GM19043 (cell line): ENCODE measurements around the gene TENT5A.
"Not testable (repeated sequence)": the region's sequence is repeated elsewhere in the genome, so short reads cannot be mapped to it uniquely, and the experiment has no call there.

ENCODE experiments used
- ATAC-seq: cut with Tn5 transposase; IDR thresholded peaks from one replicate; pipeline ENCODE4 v1.9.1; 2021; ENCODE audit warnings: low read depth; ENCODE audit not compliant: unreplicated experiment

The TENT5A gene

DNA sequence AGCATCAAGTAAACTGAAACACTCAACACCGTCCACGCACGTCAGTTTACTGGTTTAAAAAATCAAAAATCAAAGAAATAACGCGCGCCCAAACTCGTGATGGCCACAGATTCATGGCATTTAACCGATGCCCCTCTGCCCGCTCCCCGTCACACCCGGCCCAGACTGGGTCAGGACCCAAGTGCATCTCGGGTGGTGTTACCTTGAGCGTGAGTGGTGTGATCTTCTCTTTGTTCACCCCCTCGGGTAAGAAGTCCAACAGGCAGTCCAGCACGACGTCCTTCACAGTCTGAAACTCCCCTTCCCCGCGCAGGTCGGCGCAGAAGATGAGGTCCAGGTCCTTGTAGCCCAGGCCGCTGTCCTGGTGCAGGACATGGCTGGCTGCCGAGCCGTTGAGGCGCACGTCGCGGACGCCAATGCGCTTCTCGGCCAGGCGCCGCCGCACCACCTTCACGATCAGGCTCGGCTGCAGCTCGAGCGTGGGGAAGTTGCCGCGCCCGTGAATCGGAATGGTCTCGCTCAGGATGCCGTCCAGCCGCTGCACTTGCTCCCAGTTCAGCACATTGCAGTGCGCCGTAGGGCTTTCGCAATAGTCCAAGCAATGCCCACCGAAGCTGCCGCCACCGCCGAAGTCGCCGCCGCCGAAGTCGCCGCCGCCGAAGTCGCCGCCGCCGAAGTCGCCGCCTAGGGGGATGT, 945 bp downstream of the TENT5A start:
- no peak for ATAC-seq

DNA sequence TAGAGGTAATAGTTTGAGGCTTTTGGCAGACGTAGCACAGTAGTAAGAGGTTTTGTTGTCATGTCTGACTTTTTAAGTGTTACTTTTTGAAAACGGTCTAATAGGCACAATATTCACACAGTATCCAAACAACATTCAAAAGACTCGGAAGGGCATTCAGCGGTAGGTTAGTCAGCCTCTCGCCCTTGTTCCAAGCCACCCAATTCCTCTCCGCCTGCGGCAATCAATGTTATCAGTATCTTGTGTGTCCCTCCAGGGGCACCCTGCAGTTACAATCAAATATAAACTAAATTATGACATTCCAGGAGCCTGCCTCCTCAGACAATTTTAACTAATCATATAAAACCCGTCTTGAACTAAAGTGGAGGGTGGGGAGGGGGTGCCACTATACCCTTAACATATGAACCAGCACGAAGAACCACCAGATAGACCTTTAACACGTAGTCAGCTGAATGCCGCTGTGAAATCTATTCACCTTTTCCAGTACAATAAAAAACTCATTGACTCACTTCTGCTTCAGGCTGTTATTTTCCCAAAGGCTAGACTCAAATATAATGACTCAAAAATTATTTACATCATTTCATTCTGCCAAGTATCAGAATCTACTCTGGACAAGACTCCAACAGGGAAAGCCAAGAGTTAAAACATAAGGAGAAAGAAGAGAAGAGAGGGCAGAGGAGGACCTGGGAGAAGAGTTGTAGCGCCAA, 1.6 kb downstream of the TENT5A start:
- ATAC-seq, result no peak

DNA sequence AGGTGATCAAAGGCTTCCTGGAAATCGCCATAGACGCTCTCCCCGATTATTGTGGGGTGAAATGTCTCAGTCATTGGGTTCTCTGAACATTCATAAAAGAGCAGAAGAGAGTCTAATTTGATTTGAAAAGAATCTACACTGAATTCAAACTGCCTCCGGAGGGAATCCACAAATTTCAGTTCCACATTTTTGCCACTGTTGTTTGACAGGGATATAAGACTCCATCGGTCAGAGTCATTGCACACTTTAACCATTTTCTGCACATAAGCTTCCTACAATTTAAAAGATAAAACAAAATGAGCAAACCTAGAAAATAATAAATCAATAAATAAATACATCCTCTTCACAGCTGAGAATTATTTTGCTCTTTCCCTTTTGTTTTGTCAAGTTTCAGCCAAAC, 2.3 kb downstream of the TENT5A start:
- ATAC-seq, result no peak

DNA sequence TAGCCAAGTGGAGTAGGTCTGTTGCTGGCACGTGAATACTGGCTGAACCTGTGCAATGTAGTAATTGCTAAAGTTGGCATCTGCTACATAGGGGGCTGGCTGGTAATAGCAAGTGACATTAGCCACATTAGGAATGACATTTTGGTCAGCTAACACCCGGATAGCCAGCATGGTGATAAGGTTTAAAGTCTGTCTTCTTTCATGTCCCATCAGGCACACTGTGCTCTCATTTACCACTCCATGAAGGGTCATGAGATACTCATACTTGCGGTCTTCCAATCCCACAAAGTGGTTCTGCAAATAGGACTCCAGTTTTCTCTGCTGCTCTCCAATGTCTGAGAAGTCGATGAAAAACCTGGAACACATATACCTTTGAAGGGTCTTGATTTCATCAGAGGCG, 2.8 kb downstream of the TENT5A start:
- no peak for ATAC-seq

DNA sequence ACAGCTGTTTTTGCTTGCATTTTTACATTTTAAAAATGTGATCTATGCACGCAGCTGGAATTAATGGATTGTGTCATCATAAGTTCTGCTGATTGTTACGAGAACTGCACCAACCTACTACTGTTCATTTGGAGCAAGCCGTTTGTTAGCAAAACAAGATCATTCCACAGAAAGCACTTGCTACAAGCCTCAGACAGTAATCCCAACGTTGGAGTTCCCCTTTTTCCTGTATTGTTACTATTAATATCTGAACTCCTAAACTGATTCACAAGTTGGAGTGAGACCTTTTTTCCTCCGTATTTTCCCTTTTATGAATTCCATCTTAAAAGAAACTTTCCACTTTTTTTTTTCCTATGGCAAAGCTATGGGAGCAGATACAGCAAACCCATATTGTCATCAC, 3.5 kb downstream of the TENT5A start:
- ATAC-seq, result no peak

DNA sequence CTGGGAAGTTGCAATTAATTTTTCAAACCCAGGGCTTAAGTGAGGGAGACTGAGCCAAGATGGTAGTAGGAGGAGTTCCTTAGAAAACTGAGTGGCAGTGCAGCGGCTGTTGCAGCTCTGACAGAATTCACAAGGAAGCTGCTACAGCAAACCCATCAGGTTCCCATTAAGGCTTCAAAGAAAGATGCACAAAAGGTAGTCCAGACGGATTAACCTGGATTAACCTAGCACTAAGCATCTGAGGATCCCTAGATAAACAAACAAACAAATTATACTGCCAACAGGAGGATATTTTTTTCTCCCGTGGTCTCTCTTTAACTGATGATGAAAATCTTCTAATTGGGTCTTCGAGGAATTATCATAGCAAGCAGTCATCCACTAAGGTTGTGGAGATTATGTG, 5.2 kb downstream of the TENT5A start:
- ATAC-seq, result no peak

DNA sequence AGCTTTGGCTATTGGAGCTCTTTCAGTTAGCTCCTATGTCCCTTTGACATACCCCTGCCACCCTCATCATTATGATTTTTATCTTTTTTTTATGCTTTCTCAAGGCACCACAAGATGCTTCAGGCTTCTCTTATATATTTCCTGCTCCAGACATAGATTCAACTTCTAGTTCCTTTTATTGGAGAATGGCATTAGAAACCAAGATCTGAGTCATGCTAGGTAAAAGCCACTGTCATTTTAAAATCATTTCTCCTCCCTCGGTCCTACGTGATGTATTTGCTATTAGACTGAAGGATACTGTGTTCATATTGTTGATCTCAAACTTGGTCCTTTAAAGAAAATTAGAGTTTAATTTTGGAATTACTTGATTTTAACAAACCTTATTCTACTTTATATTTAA, 8.3 kb downstream of the TENT5A start:
- no peak for ATAC-seq

DNA sequence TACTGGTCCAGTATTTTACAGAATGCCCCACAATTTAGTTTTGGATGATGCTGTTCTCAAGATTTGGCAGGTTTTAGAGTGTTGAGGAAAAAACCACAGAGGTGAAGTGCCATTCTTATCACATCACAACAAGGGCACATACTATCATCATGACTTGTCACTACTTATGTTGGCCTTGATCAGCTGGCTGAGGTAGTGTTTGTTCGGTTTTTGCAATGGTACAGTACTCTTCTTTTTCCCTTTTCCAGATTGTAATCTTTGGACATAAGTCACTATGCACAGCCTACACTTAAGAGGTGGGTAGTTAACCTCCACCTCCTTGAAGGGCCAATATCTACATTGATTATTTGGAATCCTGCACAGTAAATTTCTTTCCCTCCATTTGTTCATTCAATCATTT, 8.8 kb downstream of the TENT5A start:
- ATAC-seq, result no peak

DNA sequence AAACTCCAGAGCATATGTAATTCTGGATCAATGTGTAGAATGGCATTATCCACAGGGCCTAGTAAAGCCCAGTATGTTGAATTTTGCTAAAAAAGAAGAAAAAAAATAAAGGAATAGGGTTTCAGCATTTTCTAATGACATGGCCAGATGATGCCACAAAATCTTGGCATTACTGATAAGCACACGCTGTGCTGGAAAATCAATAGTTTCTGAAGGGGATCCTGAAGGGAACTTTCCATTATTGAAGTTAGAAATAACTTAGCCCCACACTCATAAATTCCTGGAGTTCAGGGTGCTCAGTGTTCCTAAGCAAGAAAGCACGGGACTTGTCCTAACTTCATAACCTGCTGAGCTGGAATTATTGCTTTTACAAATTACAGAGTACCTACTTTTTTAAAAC, 10.8 kb downstream of the TENT5A start:
- no peak for ATAC-seq

DNA sequence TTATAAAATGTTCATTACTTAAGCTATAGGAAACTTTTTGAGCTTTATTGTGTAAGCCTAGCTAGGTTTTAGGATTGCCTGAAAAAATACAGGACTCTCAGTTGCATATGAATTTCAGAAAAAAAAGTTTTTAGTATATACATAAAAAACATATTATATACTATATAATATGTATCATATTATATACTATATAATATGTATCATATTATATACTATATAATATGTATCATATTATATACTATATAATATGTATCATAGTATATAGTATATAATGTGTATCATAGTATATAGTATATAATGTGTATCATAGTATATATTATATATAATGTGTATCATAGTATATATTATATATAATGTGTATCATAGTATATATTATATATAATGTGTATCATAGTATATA, 11.9 kb downstream of the TENT5A start:
- ATAC-seq, result not testable (repeated sequence)

DNA sequence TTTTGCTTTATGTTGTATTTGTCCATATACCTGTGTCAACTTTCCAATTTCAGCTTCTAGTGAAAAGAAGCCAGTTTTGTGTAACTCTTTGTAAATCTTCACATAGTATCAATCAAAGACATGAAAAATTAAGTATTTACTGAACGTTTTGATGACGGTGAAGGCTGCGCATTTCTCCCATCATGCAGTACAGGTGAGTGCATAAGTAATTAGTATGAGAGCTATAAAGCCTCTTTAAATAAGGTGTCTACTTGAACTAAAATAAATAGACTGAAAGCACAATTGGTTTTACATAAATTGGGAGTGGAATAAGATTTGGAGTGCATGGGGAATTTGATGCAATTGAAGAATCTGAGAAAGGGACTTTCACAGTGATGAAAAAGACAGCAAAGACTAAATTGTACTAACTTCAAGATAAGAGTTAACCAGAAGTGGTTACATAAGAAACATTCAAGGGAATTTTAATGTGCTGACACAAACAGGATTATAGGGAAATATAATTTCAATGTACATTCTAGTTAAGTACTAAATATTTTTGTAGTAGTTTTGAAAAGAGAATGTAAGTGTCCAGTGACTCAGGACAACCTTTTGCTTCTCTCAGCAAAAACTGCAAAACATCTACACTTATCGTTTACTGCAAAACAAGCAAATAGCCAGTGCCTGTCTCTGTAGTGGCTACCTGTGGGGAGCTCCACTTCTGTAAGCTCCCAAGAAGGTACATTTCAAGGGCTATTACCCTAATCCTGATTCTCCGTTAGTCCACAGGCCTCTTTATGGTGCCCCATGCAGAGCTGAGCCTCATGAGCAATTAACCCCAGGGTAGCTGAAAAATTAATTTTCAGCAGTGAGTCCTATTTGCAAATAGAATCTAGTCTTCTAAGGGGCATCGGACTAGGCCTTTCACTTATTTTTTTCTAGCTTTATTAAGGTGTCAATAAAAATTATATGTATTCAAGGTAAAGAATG, 13.0 kb downstream of the TENT5A start:
- ATAC-seq, result no peak

DNA sequence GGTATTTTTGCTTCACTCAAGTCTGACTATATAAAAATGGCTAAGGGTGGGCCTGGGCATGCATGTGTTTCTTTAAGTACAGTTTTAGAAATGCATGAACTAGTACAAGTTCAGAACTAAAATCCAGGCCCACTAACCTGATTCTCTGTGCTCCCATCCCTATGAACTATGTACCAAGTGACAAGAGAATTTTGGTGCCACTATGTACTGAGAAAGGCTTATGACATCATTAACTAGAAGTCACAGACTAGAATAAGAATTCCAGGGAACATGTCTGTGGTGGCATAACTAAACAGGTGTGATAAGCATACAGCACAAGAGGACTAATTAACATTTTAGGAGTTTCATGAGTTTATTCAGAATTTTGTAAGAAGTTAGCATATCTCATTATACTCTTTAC, 16.1 kb downstream of the TENT5A start:
- no peak for ATAC-seq

DNA sequence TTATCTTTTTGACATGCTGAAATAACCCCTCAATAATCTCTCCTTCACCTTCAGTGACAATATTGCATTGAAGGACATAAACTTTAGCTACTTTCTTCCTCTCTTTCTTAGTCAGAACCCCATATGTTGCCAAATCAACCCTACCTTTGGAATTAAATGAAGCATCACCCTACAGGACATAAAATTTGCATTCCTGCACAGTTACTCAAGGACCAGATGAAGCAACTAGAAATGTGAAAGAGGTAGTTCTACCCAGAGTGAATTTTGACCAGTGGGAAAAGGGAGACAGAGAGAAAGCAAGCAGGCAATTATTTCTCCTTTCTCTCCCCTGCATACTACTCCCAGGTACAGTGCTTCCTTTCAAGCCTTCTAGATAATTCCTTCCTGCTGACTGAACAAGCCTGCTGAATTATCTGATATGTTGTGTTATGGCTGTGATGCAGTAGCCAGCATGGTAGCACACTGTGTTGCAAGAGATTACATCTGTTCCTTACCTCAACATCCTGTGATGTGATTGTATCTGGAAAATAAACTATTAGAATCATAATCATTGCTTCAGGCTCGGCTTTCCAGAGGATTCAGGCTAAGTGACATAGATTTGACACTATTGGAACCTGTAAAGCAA, 16.6 kb downstream of the TENT5A start:
- no peak for ATAC-seq

DNA sequence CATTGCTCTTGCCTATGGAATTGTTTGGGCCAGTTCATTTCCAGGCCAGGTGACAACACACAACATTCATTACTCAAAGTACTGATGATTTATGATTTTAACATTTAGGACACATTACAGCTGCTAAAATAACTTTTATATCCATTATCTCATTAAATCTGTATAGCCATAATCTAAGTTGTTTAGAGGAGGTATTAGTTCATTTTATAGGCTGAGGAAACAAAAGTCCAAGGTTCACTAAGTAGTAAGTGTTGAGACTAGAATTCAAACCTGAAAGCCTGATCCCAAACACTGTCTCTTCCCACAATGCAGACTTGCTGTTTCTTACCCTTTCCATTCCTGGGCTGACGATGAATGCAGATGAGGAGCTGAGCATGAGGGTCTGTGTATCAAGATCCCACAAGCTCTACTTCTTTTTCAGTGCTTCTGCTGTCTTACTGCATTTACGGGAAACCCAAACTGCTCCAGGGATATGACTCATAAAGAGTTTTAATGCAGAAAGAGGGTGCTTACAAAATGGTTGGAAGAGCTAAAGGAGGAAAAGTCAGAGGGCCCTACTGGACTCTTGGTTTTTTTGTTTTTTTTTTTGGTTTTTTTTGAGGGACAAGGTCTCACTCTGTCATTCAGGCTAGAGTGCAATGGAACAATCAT, 17.9 kb downstream of the TENT5A start:
- no peak for ATAC-seq

DNA sequence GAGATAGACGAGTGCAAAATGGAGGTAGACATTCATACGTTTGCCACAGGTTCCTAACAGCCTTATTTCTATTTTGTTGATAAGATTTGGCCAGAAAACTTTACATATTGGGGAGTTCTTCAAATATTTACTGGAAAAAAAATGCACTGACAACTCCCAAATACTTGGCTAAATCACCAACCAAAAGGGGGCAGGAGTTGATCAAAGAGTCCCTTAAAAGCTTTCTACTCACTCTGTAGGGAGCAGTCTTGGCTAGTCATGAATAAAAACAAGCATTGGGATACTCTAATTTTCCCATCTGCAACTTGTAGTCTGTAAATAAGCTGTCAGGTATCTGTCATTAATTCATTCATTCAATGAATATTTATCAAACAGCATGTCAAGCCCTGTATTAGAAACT, 18.4 kb downstream of the TENT5A start:
- ATAC-seq, result no peak

DNA sequence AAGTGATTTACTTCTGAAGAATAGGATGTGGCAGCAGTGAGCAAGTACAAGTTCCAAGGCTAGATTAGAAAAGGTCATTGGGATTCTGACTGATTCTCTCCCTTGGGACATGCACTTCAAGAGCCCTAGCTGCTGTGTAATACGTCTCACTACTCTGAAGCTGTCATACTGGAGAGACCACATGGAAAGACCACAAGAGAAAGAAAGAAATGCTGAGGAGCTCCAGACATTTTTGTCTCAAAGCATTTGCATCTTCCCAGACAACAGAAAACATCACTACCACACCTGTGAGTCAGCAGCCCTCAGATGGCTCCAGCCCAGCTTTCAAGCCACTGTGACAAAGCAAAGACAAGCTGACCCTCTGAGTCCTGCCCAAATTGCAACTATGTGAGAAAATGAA, 20.7 kb downstream of the TENT5A start:
- ATAC-seq, result no peak

DNA sequence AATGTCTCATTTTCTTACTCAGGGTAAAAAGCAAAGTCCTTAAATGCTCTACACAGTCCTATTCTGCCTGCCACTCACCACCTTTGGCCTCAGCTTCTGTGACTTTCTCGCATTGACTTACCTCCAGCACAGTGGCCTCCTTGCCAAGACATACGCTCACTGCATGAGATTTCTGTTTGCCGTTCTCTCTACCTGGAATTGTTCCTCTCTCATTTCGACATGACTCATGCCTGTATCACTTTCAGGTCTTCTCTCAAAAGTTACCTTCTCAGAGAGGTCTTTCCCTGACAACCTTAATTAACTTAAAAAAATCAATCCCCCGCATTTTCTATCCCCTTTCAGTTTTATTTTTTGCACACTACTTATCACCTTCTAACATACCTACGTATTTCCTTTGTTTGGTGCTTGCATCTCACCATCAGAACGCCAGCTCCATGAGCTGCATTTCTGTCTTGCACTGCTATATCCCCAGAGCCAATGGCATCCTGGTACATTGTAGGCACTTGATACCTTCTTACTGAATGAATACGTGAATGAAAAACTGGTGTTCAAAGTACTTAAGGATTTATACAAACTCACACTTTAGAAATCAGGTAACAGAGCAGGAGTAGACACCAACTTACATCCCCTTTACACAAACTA, 24.5 kb downstream of the TENT5A start:
- no peak for ATAC-seq

DNA sequence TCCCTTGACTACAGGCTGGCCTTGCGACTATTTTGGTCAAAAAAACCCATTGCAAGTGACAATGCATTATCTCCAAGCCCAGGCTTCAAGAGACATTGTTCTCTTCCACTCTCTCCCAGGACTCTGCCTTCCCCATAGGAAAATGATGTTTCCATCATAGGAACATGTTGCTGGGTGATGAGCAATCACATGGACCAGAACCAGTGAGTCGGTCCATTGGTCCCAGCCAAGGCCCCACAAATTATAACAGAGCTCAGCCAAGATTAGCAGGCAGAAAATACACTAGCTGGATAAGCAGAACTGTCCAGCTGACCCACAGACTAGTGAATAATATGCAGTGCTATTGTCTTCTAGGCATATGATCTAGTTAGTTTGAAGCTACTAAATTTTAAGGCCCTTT, 27.4 kb downstream of the TENT5A start:
- ATAC-seq, result no peak

DNA sequence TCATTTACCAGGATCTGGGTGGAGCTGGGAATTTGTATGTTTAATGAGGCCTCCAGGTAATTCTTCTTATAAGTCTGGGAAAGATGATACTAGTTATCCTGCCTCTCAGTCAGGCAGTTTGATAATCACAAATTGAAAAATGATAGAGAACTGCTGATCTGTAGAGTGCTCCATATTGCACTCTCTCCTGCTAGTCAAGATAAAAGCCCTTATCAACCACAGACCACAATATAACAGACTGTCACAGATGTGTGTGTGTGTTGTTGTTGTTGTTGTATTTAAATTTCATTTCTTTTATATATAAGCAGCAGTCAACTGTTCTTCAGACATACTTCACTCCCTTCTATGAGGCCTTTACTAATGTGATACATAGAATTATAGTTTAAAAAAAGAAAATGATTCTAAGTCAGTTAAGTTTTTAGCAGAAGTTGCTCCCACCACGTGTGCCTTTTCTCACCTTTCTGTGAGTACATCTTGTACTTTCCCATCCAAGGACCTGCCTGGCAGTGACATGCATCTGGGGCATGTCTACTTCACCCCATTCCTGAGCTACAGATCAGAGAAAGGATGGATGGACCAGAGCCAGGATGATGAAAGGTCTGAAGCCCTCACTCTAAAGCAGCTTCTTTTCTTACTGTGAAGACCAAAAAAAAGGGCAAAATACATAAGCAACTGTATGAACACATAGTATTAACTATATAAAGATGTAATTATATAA, 29.8 kb downstream of the TENT5A start:
- ATAC-seq, result no peak
